DND-41 (cell line): ENCODE measurements around the gene BCL11A.

Experiments used
- ATAC-seq: fragments of 200-7000 bp; cut with Tn5 transposase; 3 replicates; pipeline ENCODE4 v1.9.1; 2021; ENCODE audit warnings: low read depth; ENCODE audit not compliant: insufficient read depth
- DNase-seq: peaks from one replicate; pipeline ENCODE4 v3.0.0-alpha.2; 2020
- H2AFZ ChIP-seq: 2 replicates; pipeline ENCODE4 v1.6.0; 2012; ENCODE audit warnings: low read depth, low read length
- H3K27ac ChIP-seq: 2 replicates; pipeline ENCODE4 v1.5.1; 2012; ENCODE audit warnings: low read length, inconsistent platforms
- H3K27me3 ChIP-seq: fragments of 200-600 bp; sonication (generic); 2 replicates; pipeline ENCODE4 v1.6.0; 2012; ENCODE audit warnings: low read length, mild to moderate bottlenecking, inconsistent platforms; ENCODE audit not compliant: insufficient read depth, poor library complexity
- H3K36me3 ChIP-seq: 2 replicates; pipeline ENCODE4 v1.5.1; 2012; ENCODE audit warnings: low read length, inconsistent platforms; ENCODE audit not compliant: insufficient read depth
- H3K4me1 ChIP-seq: 2 replicates; pipeline ENCODE4 v1.5.1; 2012; ENCODE audit warnings: mild to moderate bottlenecking, low read length; ENCODE audit not compliant: insufficient read depth
- H3K4me2 ChIP-seq: 2 replicates; pipeline ENCODE4 v1.6.0; 2012; ENCODE audit warnings: mild to moderate bottlenecking, moderate library complexity, low read length, inconsistent platforms; ENCODE audit not compliant: insufficient read depth
- H3K4me3 ChIP-seq, 2 experiments: fragments of 200-600 bp in 1 of 2; shearing (Covaris generic) in 1 of 2; 2 replicates each; pipeline ENCODE4 v1.5.1; 2012 to 2016; ENCODE audit warnings: inconsistent platforms in 2 of 2, low read length in 2 of 2, mild to moderate bottlenecking in 2 of 2, low read depth in 1 of 2, moderate library complexity in 1 of 2
- H3K79me2 ChIP-seq: 2 replicates; pipeline ENCODE4 v1.6.0; 2012; ENCODE audit warnings: low read length, inconsistent platforms; ENCODE audit not compliant: insufficient read depth
- H3K9ac ChIP-seq: 2 replicates; pipeline ENCODE4 v1.6.0; 2012; ENCODE audit warnings: low read depth, mild to moderate bottlenecking, inconsistent platforms, low read length, moderate library complexity
- H3K9me3 ChIP-seq: 2 replicates; pipeline ENCODE4 v1.5.1; 2012; ENCODE audit warnings: low read length, moderate library complexity, mild to moderate bottlenecking, inconsistent platforms; ENCODE audit not compliant: insufficient read depth, severe bottlenecking
- H4K20me1 ChIP-seq: 2 replicates; pipeline ENCODE4 v1.6.0; 2012; ENCODE audit warnings: low read length; ENCODE audit not compliant: insufficient read depth
- EZH2 ChIP-seq: IDR thresholded peaks from 3 replicates; pipeline ENCODE4 v1.6.1; 2012; ENCODE audit warnings: borderline replicate concordance, low read depth, mild to moderate bottlenecking, moderate library complexity, low read length, inconsistent platforms; ENCODE audit not compliant: severe bottlenecking
- TF ChIP-seq, protein P1 (sequence below): IDR thresholded peaks from 2 replicates; pipeline ENCODE4 v1.5.1; 2012; ENCODE audit warnings: borderline replicate concordance, low read length, moderate library complexity, mild to moderate bottlenecking; ENCODE audit not compliant: poor library complexity, severe bottlenecking; ENCODE audit errors: extremely low read depth

Gene BCL11A

DNA sequence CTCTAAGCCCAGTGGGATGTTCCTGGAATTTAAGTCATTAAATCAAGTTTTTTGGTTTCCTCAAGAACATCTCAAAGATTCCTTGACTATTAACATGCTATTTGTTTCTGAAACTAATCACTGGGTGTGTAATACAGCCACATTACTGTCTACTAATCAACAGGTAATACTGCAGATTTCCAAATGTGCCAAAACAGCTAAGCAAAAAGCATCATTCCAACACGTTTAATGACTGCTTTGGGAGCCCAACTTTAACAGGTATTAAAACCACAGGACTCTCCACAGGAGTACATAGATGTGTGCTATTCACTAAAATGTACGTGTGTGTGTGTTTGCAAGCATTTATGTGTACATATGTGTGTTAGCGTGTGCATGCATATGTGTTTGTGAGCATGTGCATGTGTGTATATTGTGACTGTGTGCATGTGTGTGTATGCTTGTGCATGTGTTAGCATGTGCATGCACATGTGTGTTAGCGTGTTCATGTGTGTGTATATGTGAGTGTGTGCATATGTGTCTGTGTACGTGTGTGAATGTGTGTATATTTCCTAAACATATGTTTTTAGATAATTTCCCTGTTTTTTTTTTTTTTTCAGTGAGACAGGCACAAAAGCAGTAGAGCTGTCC, 80.7 kb downstream of the BCL11A start:
- TF ChIP-seq EZH2, result no peak
- TF ChIP-seq, protein P1, sequence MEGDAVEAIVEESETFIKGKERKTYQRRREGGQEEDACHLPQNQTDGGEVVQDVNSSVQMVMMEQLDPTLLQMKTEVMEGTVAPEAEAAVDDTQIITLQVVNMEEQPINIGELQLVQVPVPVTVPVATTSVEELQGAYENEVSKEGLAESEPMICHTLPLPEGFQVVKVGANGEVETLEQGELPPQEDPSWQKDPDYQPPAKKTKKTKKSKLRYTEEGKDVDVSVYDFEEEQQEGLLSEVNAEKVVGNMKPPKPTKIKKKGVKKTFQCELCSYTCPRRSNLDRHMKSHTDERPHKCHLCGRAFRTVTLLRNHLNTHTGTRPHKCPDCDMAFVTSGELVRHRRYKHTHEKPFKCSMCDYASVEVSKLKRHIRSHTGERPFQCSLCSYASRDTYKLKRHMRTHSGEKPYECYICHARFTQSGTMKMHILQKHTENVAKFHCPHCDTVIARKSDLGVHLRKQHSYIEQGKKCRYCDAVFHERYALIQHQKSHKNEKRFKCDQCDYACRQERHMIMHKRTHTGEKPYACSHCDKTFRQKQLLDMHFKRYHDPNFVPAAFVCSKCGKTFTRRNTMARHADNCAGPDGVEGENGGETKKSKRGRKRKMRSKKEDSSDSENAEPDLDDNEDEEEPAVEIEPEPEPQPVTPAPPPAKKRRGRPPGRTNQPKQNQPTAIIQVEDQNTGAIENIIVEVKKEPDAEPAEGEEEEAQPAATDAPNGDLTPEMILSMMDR, result no peak
- peaks cover 69% of the 10 kb centered on the region for H3K36me3 ChIP-seq
- H2AFZ ChIP-seq, result no peak overlapping the region
- H3K9ac ChIP-seq, result no peak overlapping the region
- peaks cover 87% of the 10 kb centered on the region for H3K79me2 ChIP-seq
- DNase-seq (no peak), ATAC-seq (no peak)
- H3K27ac ChIP-seq, result no peak overlapping the region
- no peaks in the 10 kb centered on the region for H3K9me3 ChIP-seq
- no peaks in the 10 kb centered on the region for H3K27me3 ChIP-seq
- H3K4me3 ChIP-seq, result no peak overlapping the region
- H3K4me2 ChIP-seq, result no peak overlapping the region
- H3K4me1 ChIP-seq, result no peaks in the 10 kb centered on the region
- H4K20me1 ChIP-seq, result peaks cover 24% of the 10 kb centered on the region

DNA sequence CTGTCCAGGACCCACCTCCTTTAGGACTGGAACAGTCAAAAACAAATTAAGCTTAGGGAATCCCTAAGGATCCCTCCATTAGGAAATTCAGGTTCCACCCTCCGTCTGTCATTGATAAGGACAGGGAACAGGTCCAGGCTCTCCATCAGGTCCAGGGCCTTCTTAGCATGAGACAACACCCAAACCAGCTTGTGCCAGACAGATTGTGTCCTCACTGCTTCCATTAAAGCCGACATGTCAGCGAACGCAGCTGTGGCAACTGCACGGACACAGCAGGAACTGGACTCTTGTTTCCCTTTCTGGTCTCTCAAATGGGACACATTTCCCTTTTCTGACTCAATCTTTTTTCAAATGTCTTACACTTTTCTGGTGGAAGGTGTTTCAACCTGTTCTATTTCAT, 81.4 kb downstream of the BCL11A start:
- peaks cover 69% of the 10 kb centered on the region for H3K36me3 ChIP-seq

DNA sequence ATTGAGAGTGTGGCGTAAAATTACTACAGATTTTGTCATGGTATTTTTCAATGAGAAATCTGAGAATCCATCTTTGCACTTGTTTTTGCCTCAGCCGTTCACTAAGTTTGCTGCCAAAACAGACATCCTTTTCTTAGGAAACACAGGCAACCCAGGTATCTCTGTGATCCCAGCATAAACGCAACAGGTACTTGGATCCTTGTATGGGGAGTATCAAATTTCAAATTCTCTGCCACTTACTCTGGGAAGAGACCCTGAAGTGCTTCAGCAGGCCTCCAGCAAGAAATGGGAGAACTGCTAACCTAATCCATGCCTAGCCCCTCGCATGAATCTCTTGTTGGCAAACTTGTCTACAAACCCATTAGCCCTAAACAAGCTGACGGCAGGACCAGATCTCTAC, 83.1 kb downstream of the BCL11A start:
- DNase-seq, result no peak
- peaks cover 70% of the 10 kb centered on the region for H3K36me3 ChIP-seq
- H3K27ac ChIP-seq, result no peak overlapping the region
- TF ChIP-seq, protein P1, result no peak
- TF ChIP-seq EZH2, result no peak
- no peak for ATAC-seq
- H3K79me2 ChIP-seq, result peaks cover 79% of the 10 kb centered on the region
- H3K9me3 ChIP-seq, result no peaks in the 10 kb centered on the region
- peaks cover 22% of the 10 kb centered on the region for H4K20me1 ChIP-seq
- H3K9ac ChIP-seq, result no peak overlapping the region
- H3K4me3 ChIP-seq, result no peak overlapping the region
- H2AFZ ChIP-seq, result no peak overlapping the region
- no peaks in the 10 kb centered on the region for H3K4me1 ChIP-seq
- no peak overlapping the region for H3K4me2 ChIP-seq
- H3K27me3 ChIP-seq, result no peaks in the 10 kb centered on the region

More for the DNA sequence above, 81.4 kb downstream of the BCL11A start:
- no peak overlapping the region for H2AFZ ChIP-seq
- H4K20me1 ChIP-seq, result peaks cover 23% of the 10 kb centered on the region
- no peaks in the 10 kb centered on the region for H3K4me1 ChIP-seq
- DNase-seq, result no peak
- TF ChIP-seq EZH2, result no peak
- TF ChIP-seq, protein P1, result no peak
- no peak overlapping the region for H3K27ac ChIP-seq
- no peak overlapping the region for H3K4me2 ChIP-seq
- H3K27me3 ChIP-seq, result no peaks in the 10 kb centered on the region
- no peak overlapping the region for H3K9ac ChIP-seq
- peaks cover 83% of the 10 kb centered on the region for H3K79me2 ChIP-seq
- no peak for ATAC-seq
- no peak overlapping the region for H3K4me3 ChIP-seq
- H3K9me3 ChIP-seq, result no peaks in the 10 kb centered on the region
